ENCODE results near the gene GRM7.

DNA sequence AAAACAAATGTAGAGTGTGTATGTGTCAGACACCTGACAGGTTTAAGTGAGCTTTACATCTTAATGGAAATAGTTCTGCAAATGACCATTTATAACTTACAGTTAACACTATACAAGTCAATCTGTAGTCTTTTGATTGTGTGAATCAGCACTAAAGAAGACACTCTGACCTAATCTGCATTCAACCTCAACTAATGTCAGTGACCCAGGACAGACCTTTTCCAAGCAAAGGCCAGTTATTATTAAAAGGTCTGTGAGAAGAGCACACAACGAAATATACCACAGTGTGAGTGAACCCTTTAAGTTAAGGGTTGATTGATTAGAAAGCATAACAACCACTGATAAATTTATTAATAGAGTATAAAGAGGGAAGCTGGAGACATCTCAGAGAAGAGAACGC is 878.8 kb downstream of the GRM7 start:
- no peak for TF ChIP-seq CTCF (IDR thresholded peaks at IDR 0.05)
- TF ChIP-seq POLR2A (IDR thresholded peaks at IDR 0.05), result no peak
